Vagina (tissue), 2 donors: ENCODE data around the gene SULT4A1.

Experiments used
- POLR2A ChIP-seq, 2 donors: fragments of 450-650 bp; IDR thresholded peaks; one replicate each; pipeline ENCODE4 v1.6.1; 2017; ENCODE audit warnings: antibody characterized with exemption in 2 of 2, mild to moderate bottlenecking in 2 of 2, moderate library complexity in 2 of 2
- TF ChIP-seq, protein P1 (sequence below), 3 experiments: fragments of 450-650 bp in 2 of 3; fragments of 200-600 bp in 1 of 3; sonication (generic) in 1 of 3; IDR thresholded peaks; one replicate each; pipeline ENCODE4 v1.5.1; 2017 to 2019; ENCODE audit warnings: antibody characterized with exemption in 3 of 3, mild to moderate bottlenecking in 2 of 3, moderate library complexity in 2 of 3

DNA sequence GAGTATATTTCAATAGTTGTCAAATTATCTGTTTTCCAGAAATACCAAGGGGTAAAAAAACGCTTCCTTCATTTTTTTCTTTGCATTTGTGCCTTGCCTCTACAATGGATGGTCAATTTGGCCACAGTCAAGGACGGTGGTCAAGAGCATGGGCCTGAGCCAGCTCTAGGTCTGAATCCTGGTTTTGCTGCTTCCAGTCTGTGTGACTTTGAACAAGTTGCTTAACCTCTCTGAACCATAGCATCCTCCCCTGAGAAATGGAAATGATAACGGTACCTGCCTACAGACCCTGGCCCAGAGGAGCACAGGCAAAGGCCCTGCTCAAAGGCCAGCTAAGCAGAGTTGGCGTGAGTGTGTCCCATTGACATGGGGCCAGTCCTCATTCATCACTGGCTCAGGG, 26.4 kb upstream of the SULT4A1 start:
- TF ChIP-seq, protein P1, sequence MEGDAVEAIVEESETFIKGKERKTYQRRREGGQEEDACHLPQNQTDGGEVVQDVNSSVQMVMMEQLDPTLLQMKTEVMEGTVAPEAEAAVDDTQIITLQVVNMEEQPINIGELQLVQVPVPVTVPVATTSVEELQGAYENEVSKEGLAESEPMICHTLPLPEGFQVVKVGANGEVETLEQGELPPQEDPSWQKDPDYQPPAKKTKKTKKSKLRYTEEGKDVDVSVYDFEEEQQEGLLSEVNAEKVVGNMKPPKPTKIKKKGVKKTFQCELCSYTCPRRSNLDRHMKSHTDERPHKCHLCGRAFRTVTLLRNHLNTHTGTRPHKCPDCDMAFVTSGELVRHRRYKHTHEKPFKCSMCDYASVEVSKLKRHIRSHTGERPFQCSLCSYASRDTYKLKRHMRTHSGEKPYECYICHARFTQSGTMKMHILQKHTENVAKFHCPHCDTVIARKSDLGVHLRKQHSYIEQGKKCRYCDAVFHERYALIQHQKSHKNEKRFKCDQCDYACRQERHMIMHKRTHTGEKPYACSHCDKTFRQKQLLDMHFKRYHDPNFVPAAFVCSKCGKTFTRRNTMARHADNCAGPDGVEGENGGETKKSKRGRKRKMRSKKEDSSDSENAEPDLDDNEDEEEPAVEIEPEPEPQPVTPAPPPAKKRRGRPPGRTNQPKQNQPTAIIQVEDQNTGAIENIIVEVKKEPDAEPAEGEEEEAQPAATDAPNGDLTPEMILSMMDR (IDR thresholded peaks at IDR 0.05) = no peak
- TF ChIP-seq POLR2A (IDR thresholded peaks at IDR 0.05) = no peak
